ENCODE data around the gene C5AR2. TPM values are rescaled to one million over a fixed set of nuclear protein-coding genes. Genes with fewer than 3 reads are reported as not detected.
A peak's percentile ranks its signal among the peaks of the same experiment; 100 is the strongest.
"Not testable (repeated sequence)": the region's sequence is repeated elsewhere in the genome, so short reads cannot be mapped to it uniquely, and the experiment has no call there.

C5AR2 gene
- total RNA-seq, 1 experiment from 2014 or later = not detected

DNA sequence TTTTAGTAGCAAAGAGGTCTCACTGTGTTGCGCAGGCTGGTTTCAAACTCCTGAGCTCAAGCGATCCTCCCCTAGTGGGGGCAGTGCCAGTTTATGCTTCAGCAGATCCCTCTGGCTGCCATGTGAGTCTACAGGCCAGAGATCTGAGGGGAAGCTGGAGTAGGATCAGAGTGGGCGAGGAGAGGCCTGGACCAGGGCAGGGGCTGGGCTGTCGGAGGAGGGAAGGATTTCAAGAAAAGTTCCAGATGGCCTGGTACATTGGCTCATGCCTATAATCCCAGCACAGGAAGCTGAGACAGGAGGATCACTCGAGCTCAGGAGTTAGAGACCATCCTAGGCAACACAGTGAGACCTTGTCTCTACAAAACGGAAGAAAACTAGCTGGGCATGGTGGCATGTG is 27.0 kb downstream of the C5AR2 start:
- DNase-seq (ENCODE audit: low read depth) = no peak

DNA sequence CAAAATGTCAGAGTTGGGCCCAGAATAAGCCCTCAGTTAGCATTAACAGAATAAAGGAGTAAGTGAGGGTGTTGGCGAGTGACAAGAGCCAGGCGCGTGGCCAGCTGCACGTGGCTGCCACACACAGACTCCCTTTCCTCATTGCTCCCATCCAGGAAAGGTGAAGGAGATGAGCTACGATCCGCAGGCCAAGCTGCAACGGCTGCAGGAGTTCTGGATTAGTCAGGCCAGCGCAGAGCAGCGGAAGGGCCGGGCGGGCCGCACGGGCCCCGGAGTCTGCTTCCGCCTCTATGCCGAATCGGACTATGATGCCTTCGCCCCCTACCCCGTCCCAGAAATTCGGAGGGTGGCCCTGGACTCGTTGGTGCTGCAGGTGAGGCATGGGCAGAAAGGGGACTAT is 30.3 kb downstream of the C5AR2 start:
- no peak for DNase-seq (ENCODE audit: low read depth)

DNA sequence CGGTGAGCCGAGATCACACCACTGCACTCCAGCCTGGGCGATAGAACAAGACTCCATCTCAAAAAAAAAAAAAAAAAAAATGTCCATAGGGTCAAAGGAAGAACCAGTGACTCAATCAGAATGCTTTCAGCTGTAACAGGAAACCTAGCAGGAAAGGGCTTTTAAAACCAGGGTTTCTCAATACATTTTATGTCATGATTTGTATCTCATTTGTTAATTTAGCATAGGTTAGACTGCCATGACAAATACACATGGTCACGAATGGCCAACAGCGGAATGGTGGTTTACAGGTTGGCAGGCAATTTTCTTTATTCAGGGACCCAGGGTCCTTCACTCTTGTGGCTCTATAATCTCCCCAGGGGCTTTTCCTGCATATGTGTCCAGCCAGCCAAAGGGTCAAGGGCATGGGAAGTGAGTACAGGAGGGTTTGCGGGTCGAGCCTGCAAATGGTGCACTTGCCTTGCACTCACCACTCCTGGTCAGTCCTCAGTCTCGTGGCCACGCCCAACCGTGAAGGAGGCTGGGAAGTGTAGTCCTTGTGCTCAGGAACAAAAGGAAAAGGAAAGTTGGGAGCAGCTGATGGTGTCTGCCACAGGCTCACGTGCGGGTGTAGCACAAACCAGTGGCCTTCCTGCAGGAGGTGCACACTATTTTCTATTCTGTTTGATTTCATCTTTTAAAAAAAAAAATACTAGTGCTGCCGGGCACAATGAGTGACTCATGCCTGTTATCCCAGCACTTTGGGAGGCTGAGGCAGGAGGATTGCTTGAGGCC is 32.0 kb downstream of the C5AR2 start:
- DNase-seq (ENCODE audit: low read depth) = peak; percentile 7

DNA sequence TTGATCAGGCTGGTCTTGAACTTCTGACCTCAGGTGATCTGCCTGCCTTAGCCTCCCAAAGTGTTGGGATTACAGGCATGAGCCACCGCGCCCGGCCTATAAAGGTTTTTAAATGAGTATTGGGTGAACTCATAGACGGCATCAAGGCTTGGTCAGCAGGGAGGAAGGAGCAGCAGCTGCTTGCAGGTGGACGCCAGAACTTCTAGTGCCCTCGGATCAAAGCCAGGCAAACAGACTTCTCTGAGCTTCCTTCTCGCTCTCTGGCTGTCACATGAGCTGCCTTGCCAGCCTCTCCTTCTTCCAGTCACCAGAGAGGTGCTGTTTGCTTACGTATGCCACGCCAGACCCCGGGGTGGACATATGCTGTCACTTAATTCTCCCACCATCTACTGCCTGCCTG is 33.5 kb downstream of the C5AR2 start:
- DNase-seq (ENCODE audit: low read depth) = not testable (repeated sequence)

DNA sequence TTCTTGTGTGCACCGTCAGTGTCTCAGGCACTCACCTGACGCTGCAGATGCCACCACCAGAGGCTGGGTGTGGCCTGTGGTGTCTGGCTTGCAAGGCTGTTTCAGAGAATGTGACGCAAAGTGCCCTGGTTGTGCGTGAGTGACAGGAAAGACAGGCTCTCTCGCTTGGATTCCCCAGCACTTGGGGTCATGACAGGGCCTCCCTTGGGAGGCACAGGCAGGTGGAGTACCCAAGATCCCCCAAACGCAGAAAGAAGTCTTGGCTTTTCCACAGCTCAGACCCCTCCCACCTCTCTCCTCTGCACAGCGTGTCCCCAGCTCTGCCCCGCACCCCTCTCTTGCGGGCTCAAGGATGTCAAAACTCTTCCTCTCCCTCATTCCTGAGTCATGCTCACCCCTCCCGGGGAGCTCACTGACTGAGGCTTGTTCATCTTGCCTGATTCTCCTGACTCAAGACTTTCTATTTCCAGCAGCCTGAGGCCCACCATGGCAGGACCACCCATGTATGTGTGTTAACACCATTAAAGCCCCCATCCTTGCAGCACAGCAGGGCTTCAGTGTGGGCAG is 38.2 kb downstream of the C5AR2 start:
- peak; percentile 64 for DNase-seq (ENCODE audit: low read depth)

DNA sequence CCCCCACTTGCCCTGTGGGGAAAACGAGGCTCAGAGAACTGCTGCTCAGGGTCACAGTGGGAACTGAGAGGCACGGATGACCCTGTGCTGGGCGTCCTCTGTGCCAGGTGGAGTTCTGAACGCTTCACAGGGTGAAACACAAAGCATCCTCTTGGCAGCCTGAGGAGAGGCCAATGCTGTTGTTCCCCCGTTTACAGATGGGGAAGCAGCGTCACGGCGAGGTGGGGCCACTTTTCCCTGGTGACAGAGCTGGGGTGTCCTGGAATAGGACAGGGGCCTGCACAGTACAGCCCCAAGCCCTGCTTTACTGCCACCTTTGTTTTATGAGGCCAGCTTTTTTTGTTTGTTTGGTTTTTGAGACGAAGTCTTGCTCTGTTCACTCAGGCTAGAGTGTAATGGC is 39.3 kb downstream of the C5AR2 start:
- DNase-seq (ENCODE audit: low read depth) = no peak

DNA sequence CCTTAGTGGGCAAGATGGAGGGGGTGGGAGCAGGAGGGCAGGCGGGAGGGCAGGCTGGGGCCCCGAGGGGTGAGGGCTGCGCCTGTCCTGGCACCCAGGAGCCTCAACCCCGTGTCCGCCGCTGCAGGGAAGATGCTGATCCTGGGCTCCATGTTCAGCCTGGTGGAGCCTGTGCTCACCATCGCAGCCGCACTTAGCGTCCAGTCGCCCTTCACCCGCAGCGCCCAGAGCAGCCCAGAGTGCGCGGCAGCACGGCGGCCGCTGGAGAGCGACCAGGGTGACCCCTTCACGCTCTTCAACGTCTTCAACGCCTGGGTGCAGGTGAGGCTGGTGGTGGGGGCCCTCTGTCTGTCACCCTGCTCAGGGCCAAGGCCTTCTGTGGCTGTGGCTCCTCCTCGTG is 40.6 kb downstream of the C5AR2 start:
- DNase-seq (ENCODE audit: low read depth) = no peak

DNA sequence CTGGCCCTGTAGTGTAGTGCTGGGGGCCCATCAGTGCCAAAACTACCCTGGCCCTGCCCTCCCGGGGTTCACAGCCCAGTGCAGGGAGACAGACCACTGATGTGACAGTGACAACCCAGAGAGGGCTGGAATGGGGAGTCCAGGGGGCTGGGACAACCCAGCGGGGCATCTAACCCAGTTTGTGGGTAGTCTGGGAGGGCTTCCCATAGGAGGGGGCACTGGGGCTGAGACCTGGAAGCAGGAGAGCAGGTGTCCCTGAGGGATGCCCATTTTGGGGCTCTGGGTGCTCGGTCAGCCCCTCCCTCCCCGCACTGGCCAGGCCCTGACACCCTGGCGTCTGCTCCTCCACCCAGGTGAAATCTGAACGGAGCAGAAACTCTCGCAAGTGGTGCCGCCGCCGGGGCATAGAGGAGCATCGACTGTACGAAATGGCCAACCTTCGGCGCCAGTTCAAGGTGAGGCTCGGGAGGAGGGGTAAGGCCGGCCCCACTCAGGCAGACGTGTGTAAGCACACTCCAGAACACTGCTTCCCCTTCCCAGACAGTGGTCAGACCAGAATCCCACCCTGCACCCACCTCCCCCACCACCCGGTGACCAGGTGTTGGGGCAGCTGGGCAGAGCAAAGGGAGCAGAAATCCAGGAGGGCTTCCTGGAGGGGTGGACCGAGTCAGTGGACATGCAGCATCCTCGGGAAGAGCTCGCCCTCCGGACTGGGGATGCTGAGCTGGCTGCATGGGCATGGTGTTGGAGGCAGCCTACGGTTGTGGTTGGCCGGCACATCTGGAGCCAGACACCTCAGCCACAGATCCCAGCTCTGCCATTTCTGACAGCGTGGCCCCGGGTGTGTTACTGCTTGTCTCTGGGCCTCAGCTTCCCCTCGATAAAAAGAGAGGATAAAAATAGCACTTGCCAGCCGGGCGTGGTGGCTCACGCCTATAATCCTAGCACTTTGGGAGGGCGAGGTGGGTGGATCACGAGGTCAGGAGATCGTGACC is 41.6 kb downstream of the C5AR2 start:
- DNase-seq (ENCODE audit: low read depth) = no peak

DNA sequence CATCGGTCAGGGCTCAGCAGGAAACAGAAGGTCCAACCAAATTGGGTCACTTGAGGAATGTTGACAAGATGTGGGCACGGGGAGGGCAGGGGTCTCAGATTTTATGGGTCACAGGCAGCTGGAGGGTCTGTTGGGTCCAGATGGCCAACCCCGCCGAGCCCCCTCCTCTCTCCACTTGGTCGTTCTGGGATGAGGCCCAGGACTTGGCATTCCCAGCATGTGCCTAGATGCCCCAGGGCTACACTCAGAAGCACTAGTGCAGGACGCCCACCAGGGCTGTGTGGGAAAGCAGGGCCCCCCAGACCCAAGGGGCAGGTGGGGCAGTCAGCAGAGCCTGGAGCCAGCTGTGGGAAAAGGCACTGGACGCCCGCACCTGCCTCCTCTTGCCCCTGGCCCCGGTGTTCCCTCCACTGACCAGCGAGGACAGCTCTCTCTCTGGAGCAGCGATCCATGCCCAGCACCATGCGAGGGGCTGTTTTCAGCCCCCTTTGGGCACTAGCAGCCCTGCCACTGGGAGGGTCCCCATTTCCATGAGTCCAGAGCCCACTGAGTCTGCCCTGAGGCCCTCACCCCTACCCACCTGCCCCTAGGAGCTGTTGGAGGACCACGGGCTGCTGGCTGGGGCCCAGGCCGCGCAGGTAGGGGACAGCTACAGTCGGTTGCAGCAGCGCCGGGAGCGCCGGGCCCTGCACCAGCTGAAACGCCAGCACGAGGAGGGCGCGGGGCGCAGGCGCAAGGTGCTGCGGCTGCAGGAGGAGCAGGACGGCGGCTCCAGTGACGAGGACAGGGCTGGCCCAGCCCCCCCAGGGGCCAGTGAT is 43.1 kb downstream of the C5AR2 start:
- DNase-seq (ENCODE audit: low read depth) = no peak

DNA sequence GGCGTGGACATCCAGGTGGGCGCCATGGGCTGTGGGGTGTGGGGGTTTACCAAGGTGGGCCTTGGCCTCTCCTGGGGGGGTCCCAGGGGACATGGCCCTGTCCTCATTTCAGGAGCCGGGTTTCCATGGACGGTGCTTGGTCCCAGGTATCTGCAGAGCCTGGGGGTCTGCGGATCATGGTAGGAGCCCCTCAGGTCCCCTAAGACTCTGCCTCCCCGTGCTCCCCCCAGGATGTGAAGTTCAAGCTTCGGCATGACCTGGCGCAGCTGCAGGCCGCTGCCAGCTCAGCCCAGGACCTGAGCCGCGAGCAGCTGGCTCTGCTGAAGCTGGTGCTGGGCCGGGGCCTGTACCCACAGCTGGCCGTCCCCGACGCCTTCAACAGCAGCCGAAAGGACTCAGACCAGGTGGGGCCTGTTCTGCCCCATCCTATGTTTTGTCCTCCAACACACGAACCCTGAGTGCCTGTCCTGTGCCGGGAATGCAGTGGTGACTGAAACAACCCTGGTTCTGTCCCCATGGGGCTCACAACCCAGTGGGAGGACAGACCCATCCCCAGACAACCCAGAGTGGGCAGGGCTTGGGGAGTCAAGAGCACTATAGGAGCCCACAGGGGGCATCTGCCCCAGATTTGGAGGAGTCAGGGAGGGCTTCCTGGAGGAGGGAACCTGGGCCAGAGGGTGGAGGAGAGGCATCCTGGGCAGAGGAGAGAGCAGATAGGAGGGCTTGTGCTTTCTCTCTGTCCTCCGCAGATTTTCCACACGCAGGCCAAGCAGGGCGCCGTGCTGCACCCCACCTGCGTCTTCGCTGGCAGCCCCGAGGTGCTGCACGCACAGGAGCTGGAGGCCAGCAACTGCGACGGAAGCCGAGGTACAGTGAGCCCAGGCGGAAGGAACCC is 44.0 kb downstream of the C5AR2 start:
- no peak for DNase-seq (ENCODE audit: low read depth)

DNA sequence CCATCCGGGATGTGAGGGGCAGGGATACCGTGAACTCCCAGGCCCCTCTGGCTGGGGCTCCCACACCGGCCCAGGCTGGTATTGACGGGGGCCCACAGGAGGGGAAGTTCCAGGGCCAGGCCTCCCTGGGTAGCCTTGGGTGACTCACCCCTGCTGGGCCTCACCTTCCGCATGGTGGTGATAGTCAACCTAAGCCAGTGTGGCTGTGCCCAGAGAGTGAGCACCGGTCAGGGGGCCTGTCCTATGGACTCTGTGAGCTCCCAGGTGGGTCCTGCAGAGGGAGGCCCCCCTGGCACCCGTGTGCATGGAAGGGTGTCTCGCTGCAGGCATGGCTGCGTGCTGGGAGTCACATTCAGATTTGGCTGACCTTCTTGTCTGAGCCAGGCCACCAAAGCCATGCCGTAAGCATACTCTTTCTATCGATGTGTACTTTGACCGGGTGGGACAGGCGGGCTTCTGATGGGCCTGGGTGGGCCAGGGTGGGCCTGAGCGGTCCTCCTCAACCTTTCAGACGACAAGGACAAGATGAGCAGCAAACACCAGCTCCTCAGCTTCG is 44.7 kb downstream of the C5AR2 start:
- no peak for DNase-seq (ENCODE audit: low read depth)

DNA sequence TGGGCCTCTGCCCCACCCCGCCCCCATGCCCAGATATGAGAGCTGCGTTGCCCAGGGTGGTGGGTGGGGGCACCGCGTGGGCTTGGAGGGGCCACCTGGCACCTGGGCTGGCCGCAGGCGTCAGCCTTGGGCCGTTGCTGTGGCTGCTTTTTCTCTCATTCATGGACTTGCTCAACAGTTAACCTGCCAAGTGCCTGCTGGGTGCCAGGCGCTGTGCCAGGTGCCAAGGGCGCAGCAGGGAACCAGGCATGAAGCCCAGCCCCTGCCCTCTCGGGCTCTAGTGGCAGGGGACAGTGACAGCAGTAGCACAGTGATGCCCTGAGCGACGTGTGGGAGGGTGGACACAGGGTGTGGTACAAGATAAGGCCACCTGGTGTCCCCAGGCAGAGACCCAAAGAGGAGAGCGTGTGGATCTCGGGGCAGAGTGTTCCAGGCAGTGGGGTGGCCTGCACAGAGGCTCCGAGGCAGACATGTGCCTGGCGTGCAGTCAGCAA is 45.3 kb downstream of the C5AR2 start:
- DNase-seq (ENCODE audit: low read depth) = no peak

DNA sequence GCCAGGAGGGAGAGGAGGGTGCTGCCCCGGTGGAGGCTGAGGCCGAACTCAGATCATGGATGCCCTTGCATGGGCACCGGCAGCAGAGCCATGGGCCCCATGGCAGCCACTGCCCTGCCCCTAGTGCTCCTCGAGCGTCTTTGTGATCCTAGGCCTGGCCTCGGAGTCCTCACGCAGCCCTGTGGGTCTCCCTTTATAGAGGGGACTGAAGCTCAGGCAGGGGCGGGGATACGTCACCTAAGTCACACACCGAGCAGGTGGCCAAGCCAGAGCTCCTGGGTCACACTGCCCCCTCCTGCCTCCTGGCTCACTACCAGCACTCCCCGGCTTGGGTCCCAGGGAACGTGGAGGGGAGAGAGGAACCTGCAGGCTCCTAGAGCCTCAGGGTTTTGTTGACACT is 45.8 kb downstream of the C5AR2 start:
- no peak for DNase-seq (ENCODE audit: low read depth)

DNA sequence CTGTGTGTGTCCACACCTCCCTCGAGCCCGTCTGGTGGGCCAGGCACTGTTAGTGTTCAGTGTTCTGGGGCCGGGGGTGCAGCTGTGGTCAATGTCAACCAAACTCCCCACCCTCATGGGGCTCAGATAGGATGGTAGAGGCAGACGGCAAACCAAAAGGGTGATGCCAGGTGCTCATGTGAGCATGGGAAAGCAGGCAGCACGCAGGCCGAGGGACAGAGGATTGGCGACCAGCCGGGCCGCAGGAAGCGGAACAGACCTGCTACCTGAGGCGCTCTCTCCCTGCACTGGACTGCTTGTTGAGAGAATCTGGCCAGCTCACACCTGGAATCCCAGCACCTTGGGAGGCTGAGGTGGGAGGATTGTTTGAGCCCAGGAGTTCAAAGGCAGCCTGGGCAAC is 46.3 kb downstream of the C5AR2 start:
- no peak for DNase-seq (ENCODE audit: low read depth)

DNA sequence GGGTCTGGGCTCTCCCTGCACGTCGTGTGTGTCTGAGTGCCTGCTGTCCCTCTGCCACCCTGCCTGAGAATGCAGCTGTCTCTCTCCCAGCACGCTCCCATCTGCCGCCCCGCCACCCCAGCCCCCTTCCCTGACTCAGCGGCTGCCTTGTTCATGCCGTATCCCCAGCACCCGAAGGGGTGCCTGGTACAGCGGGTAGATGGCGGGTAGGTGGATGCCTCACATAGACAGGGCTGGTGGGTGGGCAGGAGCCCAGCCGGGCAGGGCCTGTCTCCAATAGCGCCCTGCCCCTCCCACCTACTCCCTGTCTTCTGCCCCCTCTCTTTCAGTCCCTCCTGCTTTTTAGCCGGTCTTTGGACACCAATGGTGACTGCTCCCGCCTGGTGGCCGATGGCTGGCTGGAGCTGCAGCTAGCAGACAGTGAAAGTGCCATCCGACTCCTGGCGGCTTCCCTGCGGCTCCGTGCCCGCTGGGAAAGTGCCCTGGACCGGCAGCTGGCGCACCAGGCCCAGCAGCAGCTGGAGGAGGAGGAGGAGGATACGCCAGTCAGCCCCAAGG is 47.5 kb downstream of the C5AR2 start:
- no peak for DNase-seq (ENCODE audit: low read depth)

DNA sequence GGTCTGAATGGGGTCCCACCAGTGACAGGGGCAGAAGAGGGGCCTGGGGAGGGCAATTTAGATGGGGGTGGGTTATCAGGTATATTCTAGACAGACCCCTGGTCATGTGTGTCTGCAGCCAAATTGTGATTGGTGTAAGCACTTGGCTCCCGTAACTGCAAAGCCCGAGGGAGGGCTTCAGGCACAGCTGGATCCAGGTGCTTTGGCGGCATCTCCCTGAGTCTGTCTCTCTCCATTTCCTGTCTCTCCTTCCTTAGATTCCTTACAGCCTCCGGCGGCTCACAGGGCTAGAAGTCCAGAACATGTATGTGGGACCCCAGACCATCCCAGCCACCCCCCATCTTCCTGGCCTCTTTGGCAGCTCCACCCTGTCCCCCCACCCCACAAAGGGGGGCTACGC is 48.6 kb downstream of the C5AR2 start:
- DNase-seq (ENCODE audit: low read depth) = no peak

DNA sequence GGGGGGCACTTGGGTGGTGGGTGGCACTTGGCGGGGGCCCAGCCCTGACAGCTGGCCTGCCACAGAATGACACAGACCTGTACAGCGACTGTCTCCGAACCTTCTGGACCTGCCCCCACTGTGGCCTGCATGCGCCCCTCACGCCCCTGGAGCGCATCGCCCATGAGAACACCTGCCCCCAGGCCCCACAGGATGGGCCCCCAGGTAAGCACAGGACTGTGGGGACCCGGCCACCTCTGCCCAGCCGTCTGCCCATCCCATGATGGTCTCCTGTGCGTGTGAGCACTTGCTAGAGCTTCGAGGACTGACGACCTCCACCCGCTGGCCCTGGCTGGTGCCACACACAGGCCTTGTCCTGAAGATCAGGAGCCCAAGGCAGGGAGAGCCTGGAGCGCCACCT is 49.1 kb downstream of the C5AR2 start:
- no peak for DNase-seq (ENCODE audit: low read depth)

DNA sequence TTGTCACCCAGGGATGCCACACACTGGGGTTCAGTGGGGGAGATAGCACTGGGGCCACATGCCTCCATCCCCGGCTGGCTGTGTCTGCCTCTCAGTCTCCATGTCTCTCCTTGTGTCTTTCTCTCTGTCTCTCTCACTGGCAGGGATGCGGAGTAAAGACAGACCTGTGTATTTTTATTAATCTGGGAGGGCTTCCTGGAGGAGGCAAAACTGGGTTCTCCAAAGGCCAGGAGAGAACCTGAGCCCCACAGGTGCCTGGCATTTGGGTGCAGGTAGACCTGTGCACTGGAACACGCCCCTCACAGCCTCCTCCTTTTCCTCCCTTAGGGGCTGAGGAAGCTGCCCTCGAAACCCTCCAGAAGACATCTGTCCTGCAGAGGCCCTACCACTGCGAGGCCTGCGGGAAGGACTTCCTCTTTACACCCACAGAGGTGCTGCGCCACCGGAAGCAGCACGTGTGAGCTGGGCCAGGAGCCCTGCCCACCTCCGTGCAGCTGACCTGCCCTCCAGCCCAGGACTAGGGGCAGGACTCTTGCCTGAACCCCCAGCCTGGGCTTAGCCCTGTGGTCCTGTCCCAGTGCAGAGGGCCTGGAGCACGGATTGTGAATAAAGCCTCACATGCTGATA is 49.8 kb downstream of the C5AR2 start:
- no peak for DNase-seq (ENCODE audit: low read depth)

DNA sequence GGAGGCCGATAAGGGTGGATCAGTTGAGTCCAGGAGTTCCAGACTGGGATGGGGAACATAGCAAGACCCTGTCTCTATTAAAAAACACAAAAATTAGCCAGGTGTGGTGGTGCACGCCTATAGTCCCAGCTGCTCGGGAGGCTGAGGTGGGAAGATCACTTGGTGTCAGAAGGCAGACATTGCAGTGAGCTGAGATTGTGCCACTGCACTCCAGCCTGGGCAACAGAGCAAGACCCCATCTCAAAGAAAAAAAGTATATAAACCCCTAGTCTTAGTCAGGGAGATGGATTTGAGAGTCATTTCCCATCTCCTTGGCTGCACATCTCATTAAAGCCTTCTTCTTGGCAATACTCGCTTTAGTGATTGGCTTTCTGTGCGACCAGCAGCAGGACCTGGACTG is 51.9 kb downstream of the C5AR2 start:
- not testable (repeated sequence) for DNase-seq (ENCODE audit: low read depth)
